NCI-H1092 treated with DMSO at 0.1 percent for 48 hours (cell line): ENCODE data around the gene LRP1B.

Source experiments
- DNase-seq: peaks from one replicate; lab custom pipeline; 2025; lab: John Stamatoyannopoulos, UW

The LRP1B gene

GRCh38 chr2:140539242-140539875 lies 1591.5 kb downstream of the LRP1B start:
- DNase-seq: no peak

GRCh38 chr2:140529706-140530105 lies 1601.1 kb downstream of the LRP1B start:
- DNase-seq: no peak

DNA sequence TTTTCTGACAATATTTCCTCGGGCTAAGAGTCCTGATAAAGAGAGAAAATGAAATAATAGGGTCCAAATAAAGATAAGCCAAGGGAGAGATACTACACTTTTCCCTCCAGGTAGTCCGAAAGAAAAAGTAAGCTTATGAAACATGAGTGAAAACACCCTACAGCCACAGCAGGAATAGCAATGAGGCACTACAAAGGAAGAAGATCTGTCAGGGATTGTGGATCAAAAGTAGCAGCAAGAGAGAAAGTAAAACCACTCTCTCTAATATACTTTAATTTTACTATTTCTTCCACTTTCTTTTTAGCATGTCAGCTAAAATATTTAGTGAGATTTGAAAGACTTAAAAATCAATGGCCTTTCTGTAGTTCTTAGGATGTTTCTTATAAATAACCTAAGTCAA lies 1601.8 kb downstream of the LRP1B start:
- DNase-seq: no peak

GRCh38 chr2:140526575-140526974 lies 1604.2 kb downstream of the LRP1B start:
- no peak for DNase-seq

DNA sequence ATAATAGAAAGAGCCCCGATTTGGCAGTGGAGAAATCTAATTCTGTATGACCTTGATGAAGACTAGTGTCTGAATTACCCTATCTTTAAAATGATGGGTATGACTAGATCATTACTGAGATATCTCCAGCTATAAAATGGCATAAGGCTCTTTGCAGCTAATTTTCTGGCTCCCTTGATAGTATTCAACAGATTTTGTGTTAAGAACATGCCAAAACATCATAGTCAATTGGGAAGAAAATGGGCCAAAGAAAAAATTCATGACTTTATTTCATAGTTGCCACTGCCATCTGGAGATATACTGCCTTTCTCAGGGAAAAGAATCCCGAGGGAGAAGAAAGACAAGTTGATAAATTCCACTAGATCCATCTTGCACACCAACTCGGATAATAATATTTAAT lies 1618.7 kb downstream of the LRP1B start:
- DNase-seq: no peak

DNA sequence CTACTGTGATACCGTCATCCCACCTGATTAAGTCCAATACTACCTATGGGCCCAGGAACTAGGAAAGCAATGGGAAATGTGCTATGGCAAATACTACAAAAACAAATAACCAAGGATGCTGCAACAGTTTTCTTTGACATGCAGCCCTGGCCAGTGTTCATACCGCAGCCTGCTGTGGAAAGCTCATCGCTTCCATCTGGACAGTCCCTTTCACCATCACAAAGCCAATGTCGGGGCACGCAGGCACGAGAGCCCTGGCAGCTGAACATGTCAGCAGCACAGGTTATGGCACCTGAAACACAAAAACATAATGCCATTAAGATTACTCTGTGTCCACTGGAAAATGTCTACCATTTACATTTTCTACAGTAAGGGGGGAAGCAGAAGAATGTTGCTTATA lies 1621.1 kb downstream of the LRP1B start:
- no peak for DNase-seq

- no peak for DNase-seq
Measured at GRCh38 chr2:140508756-140509155, 1622.1 kb downstream of the LRP1B start.

DNA sequence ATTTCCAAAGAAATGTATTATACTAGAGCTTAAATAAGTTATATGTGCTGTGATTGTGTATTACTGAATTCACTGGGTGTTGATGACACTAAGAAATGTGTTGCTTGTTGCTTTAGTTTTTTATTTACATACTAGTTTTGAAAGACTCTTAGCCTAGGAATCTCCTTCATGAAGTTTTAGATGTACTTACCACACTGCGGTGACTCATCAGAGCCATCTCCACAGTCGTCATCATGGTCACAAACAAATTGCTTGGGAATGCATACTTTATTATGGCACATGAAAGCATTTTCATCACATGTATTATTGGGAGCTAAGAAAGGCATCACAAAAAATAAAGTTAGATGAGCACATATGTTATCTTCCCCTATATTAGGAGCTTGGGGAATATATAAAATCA lies 1624.2 kb downstream of the LRP1B start:
- DNase-seq: no peak

DNA sequence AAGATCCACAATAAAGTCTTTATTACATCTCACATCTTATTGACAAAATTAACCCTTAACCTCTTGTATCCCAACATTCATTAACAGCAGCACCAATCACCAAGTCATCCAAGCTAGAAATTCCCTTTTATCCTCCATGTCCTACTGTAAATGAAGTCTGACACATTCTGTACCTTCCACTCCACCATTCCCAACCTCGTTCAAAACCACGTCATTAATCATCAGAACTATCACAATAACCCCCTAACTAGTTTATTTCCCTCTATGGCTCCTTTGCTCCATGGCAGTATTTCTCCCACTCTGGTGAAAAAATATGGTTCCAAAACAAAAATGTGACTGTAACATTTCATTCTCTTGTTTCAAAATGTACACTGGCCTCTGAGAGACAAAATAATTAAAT lies 1626.2 kb downstream of the LRP1B start:
- no peak for DNase-seq

DNA sequence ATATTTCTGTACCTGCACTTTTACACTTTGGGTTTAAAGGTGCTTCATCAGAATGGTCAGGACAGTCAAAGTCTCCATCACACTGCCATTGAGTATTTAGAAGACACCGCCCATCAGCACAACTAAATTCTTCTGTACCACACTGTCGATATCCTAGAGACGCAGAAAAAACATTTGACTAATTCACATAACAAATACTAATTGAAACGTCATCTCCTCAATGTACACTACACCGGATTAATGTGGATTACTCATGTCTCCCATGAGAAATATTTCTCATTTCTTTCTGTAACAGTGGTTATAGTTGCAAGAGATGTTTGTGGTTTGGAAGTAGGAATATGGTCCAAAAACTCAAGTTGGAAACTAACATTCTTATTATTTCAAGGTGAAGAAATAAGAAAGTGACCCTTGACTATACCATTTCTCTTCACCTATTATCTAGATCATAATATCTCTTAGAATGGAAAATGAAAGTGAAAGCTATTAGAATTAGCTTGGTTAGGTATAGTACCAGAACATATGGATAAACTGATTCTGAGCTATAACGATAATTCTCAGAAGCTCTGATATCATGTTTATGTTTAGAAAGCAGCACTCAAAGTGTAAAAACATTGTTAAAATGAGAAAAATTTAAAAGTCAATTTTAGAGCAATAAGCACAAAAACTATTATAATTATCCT lies 1627.7 kb downstream of the LRP1B start:
- no peak for DNase-seq

DNA sequence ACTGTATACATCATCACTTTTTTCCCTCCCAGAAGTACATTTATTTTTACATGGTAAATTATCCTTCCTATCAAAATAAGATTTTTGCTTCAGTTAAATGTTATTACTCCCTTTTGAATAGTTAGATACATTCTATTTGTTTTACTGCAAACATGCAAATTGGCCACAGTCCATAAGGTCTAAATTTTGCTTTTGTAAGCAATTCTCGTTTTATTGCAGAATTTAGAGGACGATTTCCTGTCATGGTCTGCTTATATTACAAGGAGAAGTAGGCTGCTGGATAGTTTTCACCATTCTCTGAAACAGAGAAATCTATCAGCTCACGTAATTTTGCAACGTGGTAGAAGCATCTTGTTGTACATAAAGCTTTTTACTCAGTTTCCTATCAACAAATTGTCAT lies 1632.5 kb downstream of the LRP1B start:
- no peak for DNase-seq

- no peak for DNase-seq
Measured at GRCh38 chr2:140496714-140497113, 1634.1 kb downstream of the LRP1B start.

DNA sequence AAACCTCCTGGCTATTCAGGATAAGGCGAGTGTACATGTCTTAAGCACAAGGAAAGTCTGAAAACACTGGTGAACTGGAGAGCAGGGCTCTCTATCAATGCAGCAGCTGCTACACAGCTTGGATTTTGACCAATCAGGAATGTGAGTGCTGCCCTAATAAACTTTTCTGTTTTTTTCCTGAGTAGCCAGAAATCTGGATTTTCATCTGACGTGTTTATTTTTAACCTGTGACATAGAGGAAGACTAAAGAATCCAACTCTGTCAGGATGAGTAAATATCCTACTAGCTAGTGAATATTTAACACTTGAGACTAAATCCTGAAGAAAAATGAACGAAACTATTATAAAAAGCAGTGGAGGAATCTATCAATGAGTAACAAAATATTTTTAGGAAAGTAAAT lies 1638.9 kb downstream of the LRP1B start:
- DNase-seq: no peak

DNA sequence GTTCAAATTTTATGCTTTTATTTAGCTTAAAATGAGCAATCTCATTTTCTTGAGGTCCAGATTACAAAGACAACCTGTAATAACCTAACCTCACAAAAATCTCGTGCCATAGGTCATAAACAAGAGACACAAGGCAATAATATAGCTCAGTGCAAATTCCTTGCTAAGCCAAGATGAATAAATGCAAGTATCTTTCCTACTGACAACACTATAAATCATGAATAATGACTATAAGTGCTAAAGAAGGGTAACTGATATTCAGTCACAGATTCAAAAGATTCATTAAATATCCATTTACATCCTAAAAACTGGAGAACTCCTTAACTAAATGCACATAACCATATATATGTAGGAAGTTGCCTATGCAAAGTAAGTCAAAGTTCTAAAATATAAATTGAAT lies 1641.6 kb downstream of the LRP1B start:
- DNase-seq: no peak

- no peak for DNase-seq
Measured at GRCh38 chr2:140481136-140481535, 1649.7 kb downstream of the LRP1B start.

DNA sequence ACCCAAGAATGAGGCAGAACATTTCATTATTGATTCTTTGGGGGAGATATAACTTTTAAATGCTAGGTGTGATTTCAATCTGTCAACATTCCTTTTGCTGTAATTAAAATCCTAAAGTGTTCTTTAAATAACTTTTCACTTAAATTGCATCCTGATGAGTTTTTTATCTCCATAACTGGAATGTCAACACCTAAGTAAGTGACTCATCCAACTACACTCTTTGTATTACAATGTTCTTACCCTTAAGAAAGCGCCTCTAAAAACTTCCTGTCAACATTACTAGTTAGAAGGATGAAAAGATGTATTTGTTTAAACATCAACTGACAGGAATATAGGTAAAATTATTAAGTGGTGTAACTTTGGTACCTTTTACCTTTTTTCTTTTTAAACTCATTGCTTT lies 1657.0 kb downstream of the LRP1B start:
- DNase-seq: no peak

DNA sequence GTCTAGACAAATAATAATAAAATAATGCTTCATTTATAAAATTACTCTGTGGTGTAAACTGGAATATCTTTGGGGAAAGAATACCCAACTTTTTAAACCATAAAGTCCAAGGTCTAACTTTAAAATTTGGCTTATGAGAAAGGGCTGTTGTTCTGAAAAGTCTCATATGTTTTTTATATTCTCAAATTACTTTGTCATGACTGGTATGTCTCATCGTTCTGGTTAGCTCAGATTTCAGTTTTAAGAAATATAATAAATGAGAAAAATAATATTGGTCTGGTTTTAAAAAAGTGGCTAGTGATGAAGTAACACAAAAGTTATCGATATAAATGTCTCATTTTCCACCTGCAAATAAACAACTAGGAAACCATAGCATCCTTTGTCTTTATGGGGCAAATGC lies 1658.1 kb downstream of the LRP1B start:
- DNase-seq: no peak

DNA sequence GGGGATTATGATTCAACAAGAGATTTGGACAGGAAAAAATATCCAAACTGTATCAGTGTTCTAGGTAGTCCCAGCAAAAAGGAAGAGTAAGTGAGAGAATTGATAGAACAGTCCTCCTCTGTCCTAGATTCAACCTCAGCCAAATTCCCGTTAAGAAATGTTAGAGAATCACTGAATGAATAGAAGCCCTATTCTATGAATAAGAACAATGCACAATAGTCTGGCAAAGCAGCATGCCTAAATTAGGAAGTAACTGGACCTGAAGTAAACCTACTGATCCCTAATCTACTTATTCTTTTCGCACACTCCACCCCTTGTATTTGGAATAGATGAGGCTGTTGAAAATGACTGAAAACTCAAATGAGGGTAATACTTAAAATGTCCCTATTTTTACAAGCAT lies 1665.5 kb downstream of the LRP1B start:
- DNase-seq: no peak

DNA sequence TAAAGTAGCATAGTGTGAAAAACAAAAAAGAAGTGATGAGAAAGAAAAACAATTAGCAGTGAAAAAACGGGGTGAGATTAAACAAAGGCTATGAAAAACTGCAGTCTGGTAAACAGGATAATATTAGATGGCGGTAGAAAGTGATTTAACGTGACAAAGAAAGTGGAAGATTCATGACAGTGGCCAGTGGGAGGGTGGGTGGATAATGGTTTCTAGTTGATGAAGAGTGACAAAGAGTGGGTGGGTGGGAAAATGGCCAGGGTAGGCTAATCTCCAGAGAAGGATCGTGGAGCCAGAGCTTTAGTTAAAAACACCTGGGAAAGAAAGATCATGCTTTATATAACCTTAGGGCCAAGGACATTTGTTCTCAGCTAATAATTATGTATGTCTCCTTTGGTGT lies 1667.8 kb downstream of the LRP1B start:
- DNase-seq: no peak

- DNase-seq: no peak
Measured at GRCh38 chr2:140457483-140457882, 1673.3 kb downstream of the LRP1B start.

GRCh38 chr2:140455315-140455714 lies 1675.5 kb downstream of the LRP1B start:
- no peak for DNase-seq

DNA sequence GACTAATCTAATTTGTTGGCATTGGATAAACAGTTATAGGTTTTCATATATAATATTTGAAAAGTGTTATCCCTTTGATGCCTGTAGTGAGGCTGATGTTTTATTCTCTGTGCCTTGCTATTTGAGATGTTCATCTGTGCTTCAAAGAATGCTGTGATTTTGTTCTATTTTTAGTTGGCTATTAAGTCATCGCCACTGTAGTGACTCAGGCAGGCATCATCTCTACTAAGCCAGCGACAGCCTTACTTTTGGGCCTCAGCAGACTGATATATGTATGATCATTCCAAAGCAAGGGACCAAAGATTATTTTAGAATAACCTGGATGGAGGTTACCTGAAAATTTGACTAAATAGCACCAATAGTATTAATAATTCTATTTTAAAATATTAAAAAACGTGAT lies 1676.1 kb downstream of the LRP1B start:
- no peak for DNase-seq

DNA sequence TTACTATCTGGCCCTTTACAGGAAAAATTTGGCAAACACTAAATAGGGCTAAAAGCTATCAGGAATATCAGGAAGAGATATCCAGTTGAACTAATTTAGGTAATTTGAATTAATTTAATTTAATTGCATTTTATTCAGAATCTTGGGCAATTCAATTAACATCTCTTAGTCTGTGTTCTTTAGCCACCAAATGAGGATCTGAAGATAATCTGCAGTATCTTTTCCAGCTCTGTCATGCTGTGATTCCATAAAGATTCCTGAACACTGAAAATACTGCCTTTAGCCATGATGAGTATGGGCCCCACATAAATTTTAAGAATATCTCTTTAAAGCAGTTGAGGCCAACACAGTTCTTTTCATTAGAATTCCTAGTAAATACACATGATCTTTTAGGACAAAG lies 1679.5 kb downstream of the LRP1B start:
- DNase-seq: no peak

GRCh38 chr2:140442319-140442718 lies 1688.5 kb downstream of the LRP1B start:
- DNase-seq: no peak
